SH-SY5Y (cell line): ENCODE measurements around the gene MIB2.

ENCODE experiments used
- GATA2 ChIP-seq: IDR thresholded peaks from 2 replicates; pipeline ENCODE4 v1.6.1; 2011; ENCODE audit warnings: mild to moderate bottlenecking, low read depth, low read length
- GATA3 ChIP-seq: IDR thresholded peaks from 2 replicates; pipeline ENCODE4 v1.6.1; 2011; ENCODE audit warnings: low read depth, mild to moderate bottlenecking, low read length, moderate library complexity

DNA sequence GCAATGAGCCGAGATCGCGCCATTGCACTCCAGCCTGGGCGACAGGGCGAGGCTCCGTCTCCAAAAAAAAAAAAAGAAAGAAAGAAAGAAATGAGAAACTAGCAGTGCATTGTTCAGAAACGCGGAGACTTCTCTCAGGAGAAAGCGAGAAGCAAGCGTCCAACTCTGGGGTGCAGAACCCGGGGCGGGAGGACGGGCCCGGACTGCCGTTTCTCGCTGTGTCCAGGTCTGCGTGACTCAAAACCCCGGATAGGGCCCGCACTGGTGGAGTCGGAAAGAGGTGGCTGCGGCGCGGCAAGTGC, 395 bp upstream of the MIB2 start:
- no peak for TF ChIP-seq GATA3
- TF ChIP-seq GATA2 = no peak
